HepG2 (cell line): ENCODE data around the gene B4GALT2. TPM values are rescaled to one million over a fixed set of nuclear protein-coding genes. Genes with fewer than 3 reads are reported as not detected.

Experiments
- ATF7 ChIP-seq, 2 experiments: fragments of 450-650 bp in 1 of 2; sonication (generic) in 1 of 2; formaldehyde crosslinking in 1 of 2; IDR thresholded peaks; 2 replicates each; pipeline versions ENCODE4 v1.4.0 to v1.6.1; 2016 to 2020; ENCODE audit warnings: antibody characterized with exemption in 1 of 2, mild to moderate bottlenecking in 1 of 2, missing genetic modification reagents in 1 of 2
- BRCA1 ChIP-seq: sonication (generic); formaldehyde crosslinking; IDR thresholded peaks from 2 replicates; pipeline ENCODE4 v1.4.0; 2020; ENCODE audit warnings: missing genetic modification reagents
- HIC2 ChIP-seq: sonication (generic); formaldehyde crosslinking; IDR thresholded peaks from 2 replicates; pipeline ENCODE4 v1.9.0; 2022; ENCODE audit warnings: low read depth, missing genetic modification reagents
- HMGA1 ChIP-seq: sonication (generic); formaldehyde crosslinking; conservative IDR thresholded peaks from 2 replicates; pipeline ENCODE4 v1.4.0; 2020; ENCODE audit warnings: missing genetic modification reagents
- KMT2A ChIP-seq: sonication (generic); formaldehyde crosslinking; IDR thresholded peaks from 2 replicates; pipeline ENCODE4 v1.4.0; 2020; ENCODE audit warnings: missing genetic modification reagents
- PHF21A ChIP-seq: sonication (generic); formaldehyde crosslinking; IDR thresholded peaks from 2 replicates; pipeline ENCODE4 v1.5.0; 2020; ENCODE audit warnings: mild to moderate bottlenecking, missing genetic modification reagents
- TFDP2 ChIP-seq: sonication (generic); formaldehyde crosslinking; IDR thresholded peaks from 2 replicates; pipeline ENCODE4 v1.4.0; 2020; ENCODE audit warnings: missing genetic modification reagents
- ZBTB26 ChIP-seq: IDR thresholded peaks from 2 replicates; pipeline ENCODE4 v1.6.1; 2016; ENCODE audit warnings: missing compliant biosample characterization, missing genetic modification reagents, borderline replicate concordance
- ZHX2 ChIP-seq, 2 experiments: sonication (generic) in 1 of 2; formaldehyde crosslinking in 1 of 2; IDR thresholded peaks; 2 replicates each; pipeline versions ENCODE4 v1.6.1 to v1.9.0; 2014 to 2022; ENCODE audit warnings: antibody characterized with exemption in 1 of 2, borderline replicate concordance in 1 of 2, inconsistent platforms in 1 of 2, low read depth in 1 of 2, missing genetic modification reagents in 1 of 2
- ZMYM3 ChIP-seq: sonication (generic); formaldehyde crosslinking; IDR thresholded peaks from 2 replicates; pipeline ENCODE4 v1.5.1; 2020; ENCODE audit warnings: mild to moderate bottlenecking, missing genetic modification reagents
- ZNF281 ChIP-seq: sonication (generic); formaldehyde crosslinking; IDR thresholded peaks from 2 replicates; pipeline ENCODE4 v1.4.0; 2020; ENCODE audit warnings: missing genetic modification reagents, borderline replicate concordance
- ZNF30 ChIP-seq: sonication (generic); formaldehyde crosslinking; IDR thresholded peaks from 2 replicates; pipeline ENCODE4 v1.5.0; 2020; ENCODE audit warnings: mild to moderate bottlenecking, missing genetic modification reagents
- ZNF354B ChIP-seq: sonication (generic); formaldehyde crosslinking; IDR thresholded peaks from 2 replicates; pipeline ENCODE4 v1.8.0; 2022; ENCODE audit warnings: mild to moderate bottlenecking, missing genetic modification reagents
- ZNF567 ChIP-seq: sonication (generic); formaldehyde crosslinking; IDR thresholded peaks from 2 replicates; pipeline ENCODE4 v1.8.1; 2023; ENCODE audit warnings: mild to moderate bottlenecking, missing genetic modification reagents, borderline replicate concordance
- ZNF780A ChIP-seq: sonication (generic); formaldehyde crosslinking; IDR thresholded peaks from 2 replicates; pipeline ENCODE4 v1.8.0; 2022; ENCODE audit warnings: mild to moderate bottlenecking, missing genetic modification reagents, moderate library complexity
- polyA plus RNA-seq, 8 experiments: library from polyadenylated mRNA; depleted of rRNA in 3 of 8; stranded (reverse) in 7 of 8; unstranded in 1 of 8; fragments of >200 nt; fragmentation: Illumina TruSeq in 4 of 8; extraction: Trizol in 4 of 8; gene quantifications; 2 replicates each; pipeline versions ENCODE4 v1.2.1 to v1.2.3, GENCODE V29; 2011 to 2016; ENCODE audit warnings: low read depth in 4 of 8, missing spikeins in 1 of 8, mixed read lengths in 1 of 8; ENCODE audit not compliant: insufficient read depth in 1 of 8
- total RNA-seq, 5 experiments: library from RNA; depleted of rRNA; stranded (reverse); fragments of >200 nt; fragmentation: Illumina TruSeq; extraction: Trizol; gene quantifications; 2 replicates each; pipeline ENCODE4 v1.2.3, GENCODE V29; 2016; ENCODE audit warnings: low read depth in 1 of 5

B4GALT2 gene
- total and polyA plus RNA-seq, 2 of the 13 experiments (the other 11 are each of a cell fraction or from before 2014, with no cell fraction given), result 41.9 to 78.0 TPM

GRCh38 chr1:43935711-43936427 is 43.1 kb upstream of the B4GALT2 start (continued):
- no peak for TF ChIP-seq ZHX2 (IDR thresholded peaks at IDR 0.05; ENCODE audit: low read depth)
- no peak for TF ChIP-seq ZHX2 (CRISPR knock-in tag; IDR thresholded peaks at IDR 0.05; ENCODE audit: borderline replicate concordance)
- 0 out of 2 replicates have a peak, but pooled peaks have one; percentile 10 for TF ChIP-seq KMT2A (CRISPR knock-in tag)
- no peak for TF ChIP-seq ZNF780A (CRISPR knock-in tag)
- no peak for TF ChIP-seq ATF7 (IDR thresholded peaks at IDR 0.05)
- no peak for TF ChIP-seq ATF7 (CRISPR knock-in tag; IDR thresholded peaks at IDR 0.05)
- TF ChIP-seq HIC2 (CRISPR knock-in tag), result no peak
- TF ChIP-seq ZNF30 (CRISPR knock-in tag), result no peak
- TF ChIP-seq TFDP2 (CRISPR knock-in tag), result no peak
- TF ChIP-seq HMGA1 (CRISPR knock-in tag), result no peak
- TF ChIP-seq ZBTB26 (CRISPR knock-in tag), result no peak
- TF ChIP-seq ZMYM3 (CRISPR knock-in tag), result no peak
- TF ChIP-seq ZNF354B (CRISPR knock-in tag), result no peak
- TF ChIP-seq ZNF281, result 0 out of 2 replicates have a peak, but pooled peaks have one; percentile 21
- TF ChIP-seq BRCA1 (CRISPR knock-in tag), result no peak
- no peak for TF ChIP-seq ZNF567 (CRISPR knock-in tag)
- no peak; the same call in 1 of the 2 replicates for TF ChIP-seq PHF21A (CRISPR knock-in tag)
